Fibroblast of lung (primary cell): ENCODE data around the gene CDH4. TPM values are rescaled to one million over a fixed set of nuclear protein-coding genes. Genes with fewer than 3 reads are reported as not detected.

Experiments
- DNase-seq, 2 donors: peaks; one replicate each; pipeline versions ENCODE4 v3.0.0 to v3.0.0-alpha.2; 2010; ENCODE audit warnings: low read depth in 2 of 2
- H2AFZ ChIP-seq: 2 replicates; pipeline ENCODE4 v1.5.1; 2012; ENCODE audit warnings: low read length, control low read depth, inconsistent platforms
- H3K27ac ChIP-seq: 2 replicates; pipeline ENCODE4 v1.5.1; 2011; ENCODE audit warnings: low read length, control low read depth; ENCODE audit not compliant: insufficient read depth
- H3K27me3 ChIP-seq: 2 replicates; pipeline ENCODE4 v1.5.1; 2011; ENCODE audit warnings: mild to moderate bottlenecking, low read length; ENCODE audit not compliant: control insufficient read depth, insufficient read depth
- H3K36me3 ChIP-seq: 2 replicates; pipeline ENCODE4 v1.5.1; 2011; ENCODE audit warnings: low read length; ENCODE audit not compliant: control insufficient read depth, insufficient read depth
- H3K4me1 ChIP-seq: 2 replicates; pipeline ENCODE4 v1.5.1; 2011; ENCODE audit warnings: low read length; ENCODE audit not compliant: control insufficient read depth, insufficient read depth; ENCODE audit errors: extremely low read depth
- H3K4me2 ChIP-seq: 2 replicates; pipeline ENCODE4 v1.5.1; 2011; ENCODE audit warnings: low read length, control low read depth; ENCODE audit not compliant: insufficient read depth; ENCODE audit errors: extremely low read depth
- H3K4me3 ChIP-seq, 4 experiments: fragments of 200-600 bp in 1 of 4; sonication (generic) in 1 of 4; replicated peaks in 1 of 4; 2 replicates each; pipeline ENCODE4 v1.5.1; 2011 to 2016; ENCODE audit warnings: low read length in 4 of 4, low read depth in 3 of 4, mild to moderate bottlenecking in 3 of 4, control low read depth in 2 of 4, inconsistent platforms in 1 of 4, mixed read lengths in 1 of 4; ENCODE audit not compliant: insufficient read depth in 1 of 4; ENCODE audit errors: control extremely low read depth in 1 of 4
- H3K79me2 ChIP-seq: 2 replicates; pipeline ENCODE4 v1.5.1; 2012; ENCODE audit warnings: mild to moderate bottlenecking, low read length, inconsistent platforms; ENCODE audit not compliant: control insufficient read depth, insufficient read depth
- H3K9ac ChIP-seq: 2 replicates; pipeline ENCODE4 v1.5.1; 2011; ENCODE audit warnings: mild to moderate bottlenecking, low read length, control low read depth; ENCODE audit not compliant: insufficient read depth
- H3K9me3 ChIP-seq: 2 replicates; pipeline ENCODE4 v1.5.1; 2012; ENCODE audit warnings: low read depth, low read length; ENCODE audit not compliant: control insufficient read depth, insufficient read depth
- H4K20me1 ChIP-seq: 2 replicates; pipeline ENCODE4 v1.5.1; 2011; ENCODE audit warnings: low read length; ENCODE audit not compliant: control insufficient read depth, insufficient read depth; ENCODE audit errors: extremely low read depth
- CTCF ChIP-seq, 2 donors: IDR thresholded peaks in 1 of 2; conservative IDR thresholded peaks in 1 of 2; 1 replicate in 1 of 2; 2 replicates in 1 of 2; pipeline ENCODE4 v1.5.1; 2011 to 2012; ENCODE audit warnings: low read length in 2 of 2, control low read depth in 1 of 2, inconsistent platforms in 1 of 2, low read depth in 1 of 2, mild to moderate bottlenecking in 1 of 2
- EZH2 ChIP-seq: IDR thresholded peaks from 2 replicates; pipeline ENCODE4 v1.5.1; 2012; ENCODE audit warnings: low read length, control low read depth, mild to moderate bottlenecking; ENCODE audit errors: missing control alignments
- polyA plus RNA-seq, 2 donors: library from polyadenylated mRNA; depleted of rRNA in 1 of 2; stranded (reverse) in 1 of 2; unstranded in 1 of 2; fragments of >200 nt; gene quantifications; 2 replicates each; pipeline ENCODE4 v1.2.1, GENCODE V29; 2011 to 2012; ENCODE audit warnings: missing spikeins in 1 of 2
- total RNA-seq: library from RNA; depleted of rRNA; stranded (reverse); fragments of >200 nt; gene quantifications from 2 replicates; pipeline ENCODE4 v1.2.1, GENCODE V29; 2014

The CDH4 gene
- total and polyA plus RNA-seq, 2 donors (not counting 1 experiment from before 2014, with no cell fraction given): 4.8 to 6.8 TPM

- H3K9me3 ChIP-seq: no peaks in the 10 kb centered on the region
- no peaks in the 10 kb centered on the region for H3K27me3 ChIP-seq
Measured at GRCh38 chr20:61647702-61648101, 395.6 kb downstream of the CDH4 start.

GRCh38 chr20:61649105-61649859, 397.2 kb downstream of the CDH4 start:
- no peak overlapping the region for H3K27ac ChIP-seq
- H3K27me3 ChIP-seq: no peaks in the 10 kb centered on the region
- H2AFZ ChIP-seq: no peak overlapping the region
- H3K9ac ChIP-seq: no peak overlapping the region
- DNase-seq: no peak
- no peaks in the 10 kb centered on the region for H4K20me1 ChIP-seq
- TF ChIP-seq CTCF (conservative IDR thresholded peaks at IDR 0.05 in 1 of 2, IDR thresholded peaks at IDR 0.05 in 1 of 2; ENCODE audit: low read depth in 1 of 2, low read length in 2 of 2) (no peak), EZH2 (no peak)
- H3K9me3 ChIP-seq: no peaks in the 10 kb centered on the region
- no peak overlapping the region for H3K4me3 ChIP-seq
- no peaks in the 10 kb centered on the region for H3K36me3 ChIP-seq
- H3K79me2 ChIP-seq: no peaks in the 10 kb centered on the region
- no peak overlapping the region for H3K4me2 ChIP-seq
- H3K4me1 ChIP-seq: no peaks in the 10 kb centered on the region

More at GRCh38 chr20:61647702-61648101, 395.6 kb downstream of the CDH4 start:
- H3K9ac ChIP-seq: no peak overlapping the region
- H2AFZ ChIP-seq: no peak overlapping the region
- no peaks in the 10 kb centered on the region for H3K36me3 ChIP-seq
- no peaks in the 10 kb centered on the region for H3K79me2 ChIP-seq
- DNase-seq: no peak
- no peak overlapping the region for H3K27ac ChIP-seq
- H3K4me2 ChIP-seq: no peak overlapping the region
- no peak overlapping the region for H3K4me3 ChIP-seq
- H3K4me1 ChIP-seq: no peaks in the 10 kb centered on the region
- TF ChIP-seq CTCF (conservative IDR thresholded peaks at IDR 0.05 in 1 of 2, IDR thresholded peaks at IDR 0.05 in 1 of 2; ENCODE audit: low read depth in 1 of 2, low read length in 2 of 2) (no peak), EZH2 (no peak)
- H4K20me1 ChIP-seq: no peaks in the 10 kb centered on the region

GRCh38 chr20:61649860-61650162, 397.8 kb downstream of the CDH4 start:
- Histone ChIP-seq H3K79me2 (no peaks in the 10 kb centered on the region), H3K9me3 (no peaks in the 10 kb centered on the region), H3K4me3 (no peak overlapping the region), H3K9ac (no peak overlapping the region), H4K20me1 (no peaks in the 10 kb centered on the region), H3K27ac (no peak overlapping the region), H3K4me1 (no peaks in the 10 kb centered on the region), H3K27me3 (no peaks in the 10 kb centered on the region), H3K36me3 (no peaks in the 10 kb centered on the region), H2AFZ (no peak overlapping the region), H3K4me2 (no peak overlapping the region)
- TF ChIP-seq EZH2: no peak
- no peak for TF ChIP-seq CTCF (conservative IDR thresholded peaks at IDR 0.05 in 1 of 2, IDR thresholded peaks at IDR 0.05 in 1 of 2; ENCODE audit: low read depth in 1 of 2, low read length in 2 of 2)
- no peak for DNase-seq
